Stomach smooth muscle (tissue), 2 donors: ENCODE measurements around the gene CCNO.
A peak's percentile ranks its signal among the peaks of the same experiment; 100 is the strongest.

Experiments
- H3K27ac ChIP-seq: one replicate; pipeline ENCODE4 v1.7.0; 2013; ENCODE audit warnings: mild to moderate bottlenecking, low read length, inconsistent platforms
- H3K27me3 ChIP-seq, 2 donors: one replicate each; pipeline ENCODE4 v1.7.0; 2013; ENCODE audit warnings: low read length in 2 of 2; ENCODE audit not compliant: insufficient read depth in 2 of 2, control insufficient read depth in 1 of 2
- H3K36me3 ChIP-seq, 2 donors: one replicate each; pipeline ENCODE4 v1.7.0; 2013; ENCODE audit warnings: low read length in 2 of 2; ENCODE audit not compliant: control insufficient read depth in 2 of 2, insufficient read depth in 2 of 2
- H3K4me1 ChIP-seq: one replicate; pipeline ENCODE4 v1.7.0; 2013; ENCODE audit warnings: low read length; ENCODE audit not compliant: control insufficient read depth, insufficient read depth
- H3K4me3 ChIP-seq, 2 donors: one replicate each; pipeline ENCODE4 v1.7.0; 2013; ENCODE audit warnings: low read length in 2 of 2
- H3K9ac ChIP-seq, 2 donors: one replicate each; pipeline ENCODE4 v1.7.0; 2013; ENCODE audit warnings: low read length in 2 of 2, mild to moderate bottlenecking in 1 of 2
- H3K9me3 ChIP-seq, 2 donors: one replicate each; pipeline ENCODE4 v1.7.0; 2013; ENCODE audit warnings: low read length in 2 of 2; ENCODE audit not compliant: control insufficient read depth in 2 of 2
- donor health status: healthy.
- donor health status: Pancreatic carcinoma.

CCNO gene

GRCh38 chr5:55231919-55232270 is 1.5 kb downstream of the CCNO start:
- H3K4me3 ChIP-seq, result peak overlapping the region in 1 of 2 donors; percentile 74
- peaks cover 74 to 88% of the 10 kb centered on the region in 2 donors for H3K27me3 ChIP-seq
- no peak overlapping the region for H3K27ac ChIP-seq
- no peak overlapping the region for H3K9ac ChIP-seq
- H3K36me3 ChIP-seq, result no peaks in the 10 kb centered on the region
- H3K4me1 ChIP-seq, result peaks cover 43% of the 10 kb centered on the region
- no peaks in the 10 kb centered on the region for H3K9me3 ChIP-seq

DNA sequence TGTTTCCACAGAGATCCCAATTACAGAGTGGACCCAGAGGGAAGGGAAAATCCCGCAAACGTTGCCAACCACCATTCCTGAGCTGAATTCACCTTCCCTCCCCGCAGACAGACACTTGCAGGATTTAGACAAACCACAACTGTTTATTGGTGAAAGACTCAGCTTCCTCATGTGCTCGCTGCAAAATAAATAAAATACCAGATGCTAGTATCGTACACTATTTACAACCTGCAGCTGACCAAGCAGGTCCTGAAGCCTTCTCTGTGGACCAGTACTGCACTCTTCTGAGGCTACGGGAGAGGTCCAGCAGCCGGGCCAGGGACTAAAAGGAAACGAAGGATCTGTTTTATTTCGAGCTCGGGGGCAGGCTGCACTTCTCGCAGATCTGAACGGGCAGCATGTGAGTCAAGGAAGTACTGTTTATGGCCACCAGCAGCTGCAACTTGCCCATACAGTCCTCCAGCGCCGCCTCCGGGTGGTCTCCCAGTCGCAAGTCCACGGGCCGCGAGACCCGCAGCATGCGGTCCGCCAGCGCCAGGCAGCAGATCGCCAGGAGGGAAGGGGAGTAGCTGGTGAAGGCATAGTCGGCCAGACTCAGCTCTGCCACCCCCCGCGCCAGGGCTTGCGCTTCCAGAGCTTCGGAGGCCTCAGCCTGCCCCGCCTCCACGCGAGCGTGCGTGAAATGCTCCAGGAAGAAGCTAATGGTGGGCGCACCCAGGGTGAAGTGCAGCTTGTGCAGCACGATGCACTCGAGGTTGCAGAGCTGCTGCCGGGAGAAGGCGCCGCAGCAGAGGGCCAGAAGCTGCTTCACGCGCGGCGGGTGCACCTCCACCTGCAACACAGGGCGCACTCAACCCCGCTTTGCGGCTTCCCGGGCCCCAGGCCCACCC is 2.1 kb downstream of the CCNO start:
- Histone ChIP-seq H3K27me3 (peaks cover 75 to 90% of the 10 kb centered on the region in 2 donors), H3K9ac (no peak overlapping the region), H3K4me1 (peaks cover 48% of the 10 kb centered on the region), H3K4me3 (peak overlapping the region; percentile 13 to 55), H3K36me3 (no peaks in the 10 kb centered on the region), H3K9me3 (no peaks in the 10 kb centered on the region), H3K27ac (no peak overlapping the region)

GRCh38 chr5:55230086-55230629 is 3.2 kb downstream of the CCNO start:
- Histone ChIP-seq H3K4me1 (peaks cover 48% of the 10 kb centered on the region), H3K4me3 (no peak overlapping the region), H3K9ac (no peak overlapping the region), H3K9me3 (no peaks in the 10 kb centered on the region), H3K27ac (no peak overlapping the region), H3K27me3 (peaks cover 86 to 98% of the 10 kb centered on the region in 2 donors), H3K36me3 (no peaks in the 10 kb centered on the region)

GRCh38 chr5:55227664-55228430 is 5.6 kb downstream of the CCNO start:
- Histone ChIP-seq H3K9ac (no peak overlapping the region), H3K27ac (no peak overlapping the region), H3K9me3 (no peaks in the 10 kb centered on the region), H3K4me3 (peak overlapping the region; percentile 23 to 54), H3K36me3 (no peaks in the 10 kb centered on the region), H3K4me1 (peaks cover 36% of the 10 kb centered on the region), H3K27me3 (peaks cover 91 to 98% of the 10 kb centered on the region in 2 donors)

GRCh38 chr5:55226934-55227663 is 6.3 kb downstream of the CCNO start, which contains the start of gene MCIDAS:
TSS of gene MCIDAS (minus strand) at chr5:55227315. CDS start at chr5:55227138, 177 bp downstream.
- Histone ChIP-seq H3K27me3 (peaks cover 91 to 98% of the 10 kb centered on the region in 2 donors), H3K27ac (no peak within 1 kb of the TSS)

GRCh38 chr5:55226027-55226933 is 7.1 kb downstream of the CCNO start:
- no peak overlapping the region for H3K9ac ChIP-seq

More at GRCh38 chr5:55226934-55227663, 6.3 kb downstream of the CCNO start, which contains the start of gene MCIDAS:
- Histone ChIP-seq H3K4me1 (peaks cover 29% of the 10 kb centered on the region), H3K36me3 (no peaks in the 10 kb centered on the region), H3K4me3 (peak within 1 kb of the TSS; percentile 23 to 54), H3K9ac (no peak within 1 kb of the TSS), H3K9me3 (no peaks in the 10 kb centered on the region)

GRCh38 chr5:55225346-55225745 is 8.1 kb downstream of the CCNO start:
- H3K27me3 ChIP-seq, result peaks cover 88 to 96% of the 10 kb centered on the region in 2 donors
- no peak overlapping the region for H3K4me3 ChIP-seq
- peaks cover 25% of the 10 kb centered on the region for H3K4me1 ChIP-seq
- no peak overlapping the region for H3K27ac ChIP-seq
- no peaks in the 10 kb centered on the region for H3K36me3 ChIP-seq
- no peaks in the 10 kb centered on the region for H3K9me3 ChIP-seq
- no peak overlapping the region for H3K9ac ChIP-seq

More at GRCh38 chr5:55226027-55226933, 7.1 kb downstream of the CCNO start:
- Histone ChIP-seq H3K27me3 (peaks cover 88 to 96% of the 10 kb centered on the region in 2 donors), H3K4me1 (peaks cover 22% of the 10 kb centered on the region), H3K36me3 (no peaks in the 10 kb centered on the region), H3K9me3 (no peaks in the 10 kb centered on the region), H3K27ac (no peak overlapping the region), H3K4me3 (peak overlapping the region in 1 of 2 donors; percentile 54)

DNA sequence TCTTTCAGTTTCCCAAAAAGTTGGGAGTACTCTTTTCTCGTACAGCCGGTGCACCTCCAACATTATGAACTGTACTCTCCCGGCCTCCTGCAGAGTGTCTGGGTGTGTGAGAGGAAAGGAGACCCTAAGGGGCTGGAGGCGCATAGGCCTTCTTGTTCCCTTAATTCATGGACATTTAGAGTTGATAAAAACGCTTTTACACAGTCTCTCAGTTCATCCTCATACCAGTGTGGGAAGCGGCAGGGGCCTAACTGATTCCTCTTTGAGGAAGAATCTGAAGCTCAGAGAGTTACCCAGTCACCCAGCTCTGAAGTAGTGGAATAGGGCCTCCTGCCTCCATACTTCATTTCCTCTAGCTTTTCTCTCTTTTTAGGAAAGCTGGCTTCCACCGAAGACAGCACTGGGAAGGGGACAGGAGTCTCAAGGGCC is 9.6 kb downstream of the CCNO start:
- no peaks in the 10 kb centered on the region for H3K36me3 ChIP-seq
- no peak overlapping the region for H3K9ac ChIP-seq
- peaks cover 26% of the 10 kb centered on the region for H3K4me1 ChIP-seq
- H3K9me3 ChIP-seq, result no peaks in the 10 kb centered on the region
- H3K4me3 ChIP-seq, result no peak overlapping the region
- peaks cover 82 to 91% of the 10 kb centered on the region in 2 donors for H3K27me3 ChIP-seq
- no peak overlapping the region for H3K27ac ChIP-seq

DNA sequence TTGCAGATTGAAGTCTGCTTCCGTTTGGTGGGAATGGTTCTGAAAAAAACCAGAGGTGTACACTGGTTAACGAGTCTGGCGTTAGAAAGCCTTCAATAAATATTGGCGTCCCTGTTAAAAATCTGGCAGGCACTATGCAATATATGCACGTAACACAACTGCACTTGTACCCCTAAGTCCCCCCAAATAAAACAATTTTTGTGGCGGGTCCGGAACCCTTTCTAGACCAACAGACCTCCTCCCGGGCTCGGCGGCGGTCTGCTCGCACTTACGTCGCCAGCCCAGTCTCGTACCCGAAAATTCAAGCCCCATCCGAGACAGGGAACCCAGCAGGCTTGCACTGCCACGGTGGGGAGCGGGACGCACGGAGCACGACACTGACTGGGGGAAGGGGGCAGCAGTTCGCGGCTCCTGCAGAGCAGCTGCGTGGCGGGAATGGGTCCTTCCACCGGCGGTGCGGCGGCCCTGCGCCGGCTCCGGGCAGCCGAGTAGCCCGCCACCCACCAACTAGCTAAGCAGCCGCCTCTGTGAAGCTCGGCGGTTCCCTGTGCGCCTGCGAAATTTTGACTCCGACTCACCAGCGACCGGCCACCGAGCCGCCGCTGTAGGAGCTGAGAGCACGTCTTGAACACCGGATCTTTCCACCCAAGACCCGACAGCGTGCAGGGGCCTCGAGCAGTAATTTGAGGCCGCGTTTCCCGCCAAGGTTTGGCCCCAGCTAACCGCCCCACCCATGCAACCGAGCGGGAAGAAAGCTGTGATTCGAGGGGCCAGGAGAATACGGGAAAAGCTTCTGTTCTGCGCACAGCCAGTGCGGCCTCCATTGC is 10.2 kb downstream of the CCNO start:
- peak overlapping the region in 1 of 2 donors; percentile 35 for H3K4me3 ChIP-seq
- H3K27ac ChIP-seq, result no peak overlapping the region
- H3K27me3 ChIP-seq, result peaks cover 75 to 85% of the 10 kb centered on the region in 2 donors
- H3K9ac ChIP-seq, result no peak overlapping the region
- H3K36me3 ChIP-seq, result no peaks in the 10 kb centered on the region
- peaks cover 26% of the 10 kb centered on the region for H3K4me1 ChIP-seq
- no peaks in the 10 kb centered on the region for H3K9me3 ChIP-seq
